ENCODE measurements around the gene HS3ST6.
A peak's percentile ranks its signal among the peaks of the same experiment; 100 is the strongest.
"Not testable (repeated sequence)": the region's sequence is repeated elsewhere in the genome, so short reads cannot be mapped to it uniquely, and the experiment has no call there.

The HS3ST6 gene

DNA sequence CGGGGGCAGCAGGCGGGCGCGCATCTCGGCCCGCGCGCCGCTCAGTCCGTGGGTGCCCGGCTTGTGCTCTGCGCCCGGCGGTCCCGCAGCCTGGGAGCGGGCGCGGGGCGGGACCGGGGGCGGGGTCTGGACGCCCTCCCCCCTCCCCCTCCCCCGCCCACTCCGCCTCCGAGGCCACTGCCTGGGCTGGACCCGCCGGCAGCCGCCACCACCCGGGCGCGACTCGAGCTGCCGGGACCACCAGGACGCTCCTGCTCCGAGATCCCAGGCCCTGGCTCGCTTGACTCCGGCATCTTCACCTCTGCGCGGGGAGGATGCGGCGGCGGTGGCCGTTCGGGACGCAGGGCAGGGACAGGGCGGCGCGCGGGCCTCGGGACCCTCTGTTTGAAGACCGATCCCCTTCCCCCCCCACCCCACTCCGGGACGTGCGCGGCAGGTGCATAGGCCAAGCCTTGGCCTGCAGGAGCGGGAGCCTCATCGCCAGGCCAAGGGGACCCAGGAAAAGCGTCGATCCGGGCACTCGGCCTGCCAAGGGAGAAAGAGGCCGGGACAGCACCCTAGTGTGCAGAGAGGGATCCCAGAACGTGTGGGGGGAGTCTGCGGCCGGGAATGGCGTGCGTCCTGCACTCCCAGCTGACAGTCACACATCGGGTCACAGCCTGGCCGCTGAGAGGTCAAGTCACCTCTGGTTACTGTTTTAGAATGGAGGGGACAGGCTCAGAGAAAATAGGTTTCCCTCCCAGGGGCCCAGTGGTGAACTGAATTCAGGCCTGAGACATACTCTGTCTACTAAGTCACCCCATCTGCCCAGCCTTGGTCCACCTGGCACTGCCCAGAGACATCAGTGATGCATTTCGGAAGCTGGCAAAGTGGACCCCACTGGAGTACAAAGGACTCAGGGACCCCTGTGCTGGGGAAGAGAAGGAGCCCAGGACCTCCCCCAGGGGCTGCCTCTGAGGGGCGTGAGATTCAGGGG lies at the start of gene HS3ST6:
Gene HS3ST6, minus strand, starts transcription at position 65 of the 976 bp plus-strand sequence. CDS start 92 bp downstream, outside the sequence.
- DNase-seq, result no peak

DNA sequence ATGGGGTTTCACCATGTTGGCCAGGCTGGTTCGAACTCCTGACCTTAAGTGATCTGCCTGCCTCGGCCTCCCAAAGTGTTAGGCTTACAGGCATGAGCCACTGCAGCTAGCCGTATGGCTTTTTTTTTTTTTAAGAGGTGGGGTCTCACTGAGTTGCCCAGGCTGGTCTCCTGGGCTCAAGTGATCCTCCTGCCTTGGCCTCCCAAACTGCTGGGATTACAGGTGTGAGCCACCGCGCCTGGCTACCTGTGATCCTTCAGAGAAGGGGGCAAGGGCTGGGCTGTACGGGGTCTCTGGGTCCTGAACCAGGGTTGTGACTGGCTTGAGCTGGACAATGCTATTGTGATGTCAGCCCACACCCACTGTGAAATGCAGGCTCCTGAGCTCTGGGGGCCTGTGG lies 48.2 kb upstream of the HS3ST6 start, which contains the start of gene RNF151:
Gene RNF151, plus strand, starts transcription at position 397 of the 400 bp plus-strand sequence. CDS start 26 bp downstream, outside the sequence.
- no peak for DNase-seq

DNA sequence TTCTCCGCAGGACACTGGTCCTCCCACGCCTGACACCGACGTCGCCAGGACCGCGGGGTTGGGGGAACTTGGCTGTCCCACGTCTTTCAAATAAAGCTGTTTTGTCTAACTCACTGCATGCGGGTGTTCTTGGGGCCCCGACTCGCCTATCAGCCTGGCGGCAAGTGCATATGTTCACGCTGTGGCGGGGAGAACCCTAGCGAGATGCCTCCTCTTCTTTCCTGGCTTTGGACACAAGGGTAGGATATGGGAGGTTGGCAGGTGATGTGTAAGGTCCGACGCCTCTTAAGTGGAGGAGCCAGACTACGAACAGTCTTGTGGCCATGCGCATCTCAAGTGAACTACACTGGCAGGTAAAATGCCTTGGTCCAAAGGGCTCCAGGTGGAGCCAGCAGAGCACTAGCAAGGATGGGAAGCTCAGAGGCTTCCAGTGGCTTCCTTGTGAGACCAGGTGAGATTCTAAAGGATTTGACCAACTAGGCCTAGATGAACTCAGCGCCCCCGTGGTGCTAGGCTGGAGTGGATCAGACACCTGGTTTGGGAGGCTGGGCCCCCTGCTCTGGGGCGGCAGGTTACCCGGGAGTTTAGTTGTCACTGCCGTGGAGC lies 47.3 kb upstream of the HS3ST6 start:
- no peak for DNase-seq

DNA sequence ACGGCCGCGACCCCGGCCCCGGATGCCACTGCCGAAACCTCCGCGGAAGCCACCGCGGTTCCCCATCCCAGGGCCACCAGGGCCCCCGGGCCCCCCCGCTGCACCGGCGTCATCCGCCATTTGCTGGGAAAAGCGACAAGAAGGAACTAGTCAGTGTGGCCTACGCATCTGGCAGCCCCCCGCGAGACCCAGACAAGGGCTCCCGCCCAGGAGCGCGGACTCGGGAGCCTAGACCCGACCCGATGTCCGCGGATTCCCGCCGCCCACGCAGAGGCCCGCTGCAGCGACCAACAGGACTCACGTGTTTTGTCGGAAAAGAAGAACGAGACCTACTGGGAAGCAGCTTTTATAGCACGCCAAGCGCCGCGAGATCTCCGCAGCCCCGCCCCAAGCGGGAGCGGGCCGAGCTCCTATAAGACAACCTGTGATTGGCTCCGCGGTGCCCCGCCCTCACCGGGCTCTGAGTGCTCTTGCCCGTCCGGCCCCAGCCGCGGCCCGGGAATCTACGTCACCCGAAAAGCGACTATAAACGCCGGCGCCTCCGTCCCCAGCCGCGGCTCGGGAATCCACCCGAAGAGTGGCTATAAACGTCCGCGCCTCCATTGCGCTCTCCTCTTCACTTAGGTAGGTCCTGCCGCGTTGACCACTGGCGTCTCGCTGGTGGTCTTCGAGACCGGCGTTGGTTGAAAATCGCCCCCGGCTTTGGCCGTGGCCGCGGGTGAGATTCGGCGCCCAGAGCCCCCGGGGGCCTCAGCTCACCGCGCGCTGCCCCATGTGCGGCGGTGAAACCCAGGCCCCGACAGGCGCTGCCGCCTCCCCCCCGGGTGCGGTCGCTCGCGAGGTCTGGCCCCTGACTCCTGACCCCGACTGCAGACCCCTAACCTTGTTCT lies 46.5 kb upstream of the HS3ST6 start, which contains the start of gene RPS2:
Gene RPS2, minus strand, starts transcription at position 321 of the 890 bp plus-strand sequence. Its CDS starts 201 bp downstream, at position 120.
- DNase-seq, result peak; percentile 72

DNA sequence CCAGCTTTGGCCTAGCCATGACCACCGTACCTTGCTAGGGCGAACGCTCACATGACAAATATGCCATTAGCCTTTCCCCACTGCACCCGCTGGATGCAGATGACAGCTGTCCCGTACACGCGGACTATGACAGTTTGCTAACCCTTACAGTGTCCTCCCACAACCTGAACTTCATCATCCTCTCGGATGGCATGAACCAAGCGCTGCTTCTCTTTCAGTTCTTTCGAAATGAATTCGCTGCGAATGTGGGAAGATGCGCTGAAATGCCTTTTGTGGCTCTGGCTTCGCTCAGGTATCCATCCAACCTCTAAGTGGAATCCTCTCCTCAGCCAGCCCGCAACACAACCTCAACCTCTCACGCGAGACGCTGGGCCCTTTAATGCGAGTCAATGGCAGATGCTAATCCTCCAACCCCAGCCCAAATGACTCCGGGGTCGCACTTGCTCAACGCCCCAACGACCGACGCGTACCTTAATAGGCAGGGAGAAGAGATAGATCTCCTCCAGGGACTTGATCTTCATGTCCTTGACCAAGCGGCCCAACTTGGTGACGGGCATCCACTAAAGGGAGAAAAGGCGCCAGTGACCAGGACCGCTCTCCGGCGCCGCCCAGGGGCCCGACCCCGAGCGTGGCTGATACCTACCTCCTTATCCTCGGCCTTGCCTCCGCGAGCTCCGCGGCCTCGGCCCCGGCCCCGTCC lies 45.7 kb upstream of the HS3ST6 start:
- DNase-seq, result no peak

DNA sequence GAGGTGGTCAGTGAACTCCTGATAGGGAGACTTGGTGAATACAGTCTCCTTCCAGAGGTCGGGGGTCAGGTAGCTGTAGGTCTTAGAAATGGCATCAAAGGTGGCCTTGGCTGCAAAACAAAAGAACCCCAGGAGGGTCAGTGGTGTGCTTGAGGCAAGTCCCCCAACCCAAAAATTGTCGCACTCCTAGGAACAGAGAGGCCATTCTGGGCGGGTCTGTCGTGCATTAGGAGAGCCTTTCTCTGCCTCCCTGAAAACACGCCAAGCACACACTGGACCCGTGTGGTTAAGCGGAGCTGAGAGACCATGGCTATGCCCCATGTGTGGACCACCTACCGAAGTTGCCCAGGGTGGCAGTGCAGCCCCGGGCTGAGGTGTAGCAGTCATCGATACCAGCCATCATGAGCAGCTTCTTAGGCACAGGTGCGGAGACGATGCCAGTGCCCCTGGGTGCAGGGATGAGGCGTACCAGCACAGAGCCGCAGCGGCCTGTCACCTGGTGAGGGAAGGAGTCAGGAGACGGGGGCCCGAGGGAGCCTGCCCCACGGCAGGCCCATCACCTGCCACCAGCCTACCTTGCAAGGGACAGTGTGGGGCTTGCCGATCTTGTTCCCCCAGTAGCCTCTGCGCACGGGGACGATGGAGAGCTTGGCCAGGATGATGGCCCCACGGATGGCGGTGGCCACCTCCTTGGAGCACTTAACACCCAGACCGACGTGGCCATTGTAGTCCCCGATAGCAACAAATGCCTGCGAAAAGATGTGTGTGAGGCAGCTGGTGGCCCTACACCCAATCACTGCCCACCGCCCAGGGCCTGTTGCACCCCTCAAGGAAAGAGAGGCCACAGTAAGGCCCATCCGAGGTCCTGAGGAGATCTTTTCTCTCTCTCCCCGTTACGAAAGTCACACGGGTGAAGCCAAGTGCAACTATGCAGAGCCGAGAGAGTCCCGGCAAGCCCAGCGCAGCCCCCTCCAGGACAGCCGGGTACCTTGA lies 44.2 kb upstream of the HS3ST6 start:
- DNase-seq, result not testable (repeated sequence)

DNA sequence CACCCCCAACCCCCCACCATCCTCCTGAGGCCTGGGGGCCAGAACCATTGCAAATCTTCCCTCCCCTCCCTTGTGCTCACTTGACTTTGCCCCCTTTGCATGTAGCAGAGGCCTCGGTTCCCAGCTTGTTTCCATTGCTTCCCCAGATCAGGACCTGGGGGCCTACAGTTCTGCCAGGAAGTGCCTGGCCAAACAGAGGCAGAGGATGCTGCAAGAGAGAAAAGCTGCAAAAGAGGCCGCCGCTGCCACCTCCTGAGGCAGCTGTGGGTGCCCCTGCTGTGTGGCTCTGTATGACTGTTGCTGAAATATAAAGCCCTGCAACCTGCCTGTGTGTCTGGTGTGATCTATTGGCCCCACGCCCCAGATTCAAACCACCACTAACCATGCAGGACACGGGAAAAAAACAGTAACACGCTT lies 43.4 kb upstream of the HS3ST6 start:
- DNase-seq, result no peak

DNA sequence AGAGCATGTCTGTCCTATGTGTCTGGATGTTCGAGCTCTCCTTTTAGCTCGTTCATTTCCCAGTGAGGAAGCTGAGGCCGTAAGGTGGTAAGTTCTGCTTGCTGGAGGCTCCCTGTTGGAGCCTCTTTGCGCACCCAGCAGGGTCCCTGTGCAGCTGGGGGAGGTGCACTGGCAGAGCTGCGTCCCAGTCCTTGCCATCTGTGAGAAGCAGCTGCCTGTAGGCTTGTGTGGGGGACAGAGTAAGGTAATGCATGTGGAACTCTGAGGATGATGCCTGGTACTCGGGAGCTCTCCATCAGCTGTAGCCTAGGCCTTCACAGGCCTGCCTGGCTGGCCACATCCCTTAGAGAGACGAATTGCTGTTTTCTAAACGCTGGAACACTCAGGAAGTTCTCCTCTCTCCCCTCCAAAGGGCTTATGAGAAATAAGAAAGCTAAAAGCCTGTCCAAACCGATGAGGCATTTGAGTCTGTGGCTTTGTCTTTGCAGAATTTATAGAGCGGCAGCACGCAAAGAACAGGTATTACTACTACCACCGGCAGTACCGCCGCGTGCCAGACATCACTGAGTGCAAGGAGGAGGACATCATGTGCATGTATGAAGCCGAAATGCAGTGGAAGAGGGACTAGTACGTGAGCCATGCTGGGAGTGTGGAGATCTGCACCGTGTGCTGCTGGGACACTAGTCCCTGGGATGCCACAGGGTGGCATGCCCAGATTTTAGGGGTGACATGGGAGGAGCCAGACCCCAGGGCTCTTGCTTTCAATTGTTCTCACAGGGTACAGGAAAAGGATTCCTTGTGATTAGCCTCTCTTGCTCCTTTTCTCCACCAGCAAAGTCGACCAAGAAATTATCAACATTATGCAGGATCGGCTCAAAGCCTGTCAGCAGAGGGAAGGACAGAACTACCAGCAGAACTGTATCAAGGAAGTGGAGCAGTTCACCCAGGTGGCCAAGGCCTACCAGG lies 42.7 kb upstream of the HS3ST6 start:
- no peak for DNase-seq

DNA sequence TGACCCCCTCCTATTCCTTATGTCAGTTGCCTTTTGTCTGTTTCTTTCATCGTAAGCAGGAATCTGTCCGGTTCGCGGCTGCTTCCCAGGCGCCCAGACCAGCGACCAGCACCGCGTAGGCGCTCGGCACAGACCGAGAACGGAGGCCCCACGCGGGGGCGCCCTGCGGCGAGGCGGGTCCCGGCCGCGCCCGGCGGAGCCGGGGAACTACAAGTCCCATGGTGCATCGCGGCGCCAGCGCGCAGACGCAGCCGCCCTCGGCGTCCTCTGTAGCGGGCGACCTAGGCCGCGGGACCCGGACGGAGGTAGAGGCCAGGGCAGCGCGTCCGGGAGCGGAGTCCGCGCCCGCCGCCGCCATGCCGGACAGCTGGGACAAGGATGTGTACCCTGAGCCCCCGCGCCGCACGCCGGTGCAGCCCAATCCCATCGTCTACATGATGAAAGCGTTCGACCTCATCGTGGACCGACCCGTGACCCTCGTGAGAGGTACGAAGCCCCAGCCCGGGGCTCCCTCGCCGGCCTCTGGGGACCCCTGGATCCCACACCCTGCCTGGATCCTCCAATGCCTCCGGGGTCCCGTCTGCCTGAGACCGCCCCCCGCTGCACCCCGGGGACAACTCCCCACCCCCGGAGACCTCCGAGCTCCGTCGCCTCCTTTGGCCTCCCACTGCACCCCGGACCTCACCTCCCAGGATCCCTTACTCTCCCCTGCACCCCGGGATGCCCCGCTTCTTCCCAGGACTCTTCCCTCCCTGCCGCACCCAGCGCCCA lies 41.2 kb upstream of the HS3ST6 start, which contains the start of gene NDUFB10:
Gene NDUFB10, plus strand, starts transcription at position 270 of the 771 bp plus-strand sequence. Its CDS starts 87 bp downstream, at position 357.
- peak; percentile 5 for DNase-seq

DNA sequence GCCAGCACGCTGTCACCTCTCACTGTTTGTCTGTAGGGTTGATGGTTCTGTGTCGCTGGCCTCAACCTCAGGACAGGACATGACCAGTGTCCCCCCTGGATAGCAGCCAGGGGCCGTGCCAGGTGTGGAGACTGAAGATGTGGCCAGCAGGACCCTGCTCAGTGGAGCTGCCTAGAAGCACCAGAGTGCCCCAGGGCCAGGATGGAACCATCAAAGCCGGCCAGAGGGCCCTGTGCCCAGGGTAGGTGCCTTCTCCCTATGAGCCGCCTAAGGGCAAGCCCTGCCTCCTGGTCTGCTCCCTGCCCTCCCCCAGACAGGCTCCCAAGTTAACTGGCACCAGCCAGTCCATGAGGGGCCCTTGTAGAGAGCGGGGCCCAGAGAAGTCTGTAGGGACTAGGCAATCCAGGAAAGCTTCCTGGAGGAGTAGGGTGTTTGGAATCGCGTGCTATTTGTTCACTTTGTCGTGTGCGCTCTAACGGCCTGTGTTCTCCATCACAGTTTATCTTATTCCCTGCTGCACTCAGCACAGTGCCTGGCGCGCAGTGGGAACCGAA lies 40.6 kb upstream of the HS3ST6 start:
- DNase-seq, result no peak

DNA sequence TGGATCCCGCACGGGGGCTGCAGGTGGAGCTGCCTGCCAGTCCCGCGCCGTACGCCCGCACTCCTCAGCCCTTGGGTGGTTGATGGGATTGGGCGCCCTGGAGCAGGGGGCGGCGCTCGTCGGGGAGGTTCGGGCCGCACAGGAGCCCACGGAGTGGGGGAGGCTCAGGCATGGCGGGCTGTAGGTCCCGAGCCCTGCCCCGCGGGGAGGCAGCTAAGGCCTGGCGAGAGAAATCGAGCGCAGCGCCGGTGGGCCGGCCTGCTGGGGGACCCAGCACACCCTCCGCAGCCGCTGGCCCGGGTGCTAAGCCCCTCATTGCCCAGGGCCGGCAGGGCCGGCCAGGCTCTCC lies 39.9 kb upstream of the HS3ST6 start:
- DNase-seq, result not testable (repeated sequence)

DNA sequence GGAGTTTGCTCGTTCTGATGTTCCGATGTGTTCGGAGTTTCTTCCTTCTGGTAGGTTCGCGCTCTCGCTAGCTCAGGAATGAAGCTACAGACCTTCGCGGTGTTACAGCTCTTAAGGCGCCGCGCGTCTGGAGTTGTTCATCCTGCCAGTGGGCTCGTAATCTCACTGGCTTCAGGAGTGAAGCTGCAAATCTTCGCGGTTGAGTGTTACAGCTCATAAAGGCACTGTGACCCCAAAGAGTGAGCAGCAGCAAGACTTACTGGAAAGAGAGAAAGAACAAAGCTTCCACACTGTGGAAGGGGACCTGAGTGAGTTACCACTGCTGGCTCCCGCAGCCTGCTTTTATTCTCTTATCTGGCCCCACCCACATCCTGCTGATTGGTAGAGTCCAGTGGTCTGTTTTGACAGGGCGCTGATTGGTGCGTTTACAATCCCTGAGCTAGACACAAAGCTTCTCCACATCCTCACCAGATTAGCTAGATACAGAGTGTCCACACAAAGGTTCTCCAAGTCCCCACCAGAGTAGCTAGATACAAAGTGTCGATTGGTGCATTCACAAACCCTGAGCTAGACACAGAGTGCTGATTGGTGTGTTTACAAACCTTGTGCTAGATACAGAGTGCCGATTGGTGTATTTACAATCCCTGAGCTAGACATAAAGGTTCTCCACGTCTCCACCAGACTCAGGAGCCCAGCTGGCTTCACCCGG lies 39.4 kb upstream of the HS3ST6 start:
- DNase-seq, result not testable (repeated sequence)

DNA sequence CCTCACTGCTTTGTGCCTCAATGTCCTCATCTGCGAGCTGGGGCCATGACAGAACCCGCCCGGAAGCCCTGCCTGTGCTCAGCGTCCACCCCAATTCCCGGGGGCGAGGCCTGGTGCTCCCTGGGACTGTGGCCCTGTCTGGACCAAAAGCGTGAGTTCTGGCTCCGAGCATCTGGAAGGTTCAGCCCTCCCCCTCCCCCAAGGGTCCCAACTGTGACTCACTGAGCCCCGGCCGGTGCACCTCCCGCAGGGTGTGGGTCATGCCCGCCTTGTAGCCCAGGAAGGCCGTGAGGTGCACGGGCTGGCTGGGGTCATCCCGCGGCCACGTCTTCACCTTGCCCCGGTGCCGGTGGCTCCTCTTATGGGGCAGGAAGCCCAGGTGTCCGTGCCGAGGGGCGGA lies 35.5 kb upstream of the HS3ST6 start:
- DNase-seq, result no peak

DNA sequence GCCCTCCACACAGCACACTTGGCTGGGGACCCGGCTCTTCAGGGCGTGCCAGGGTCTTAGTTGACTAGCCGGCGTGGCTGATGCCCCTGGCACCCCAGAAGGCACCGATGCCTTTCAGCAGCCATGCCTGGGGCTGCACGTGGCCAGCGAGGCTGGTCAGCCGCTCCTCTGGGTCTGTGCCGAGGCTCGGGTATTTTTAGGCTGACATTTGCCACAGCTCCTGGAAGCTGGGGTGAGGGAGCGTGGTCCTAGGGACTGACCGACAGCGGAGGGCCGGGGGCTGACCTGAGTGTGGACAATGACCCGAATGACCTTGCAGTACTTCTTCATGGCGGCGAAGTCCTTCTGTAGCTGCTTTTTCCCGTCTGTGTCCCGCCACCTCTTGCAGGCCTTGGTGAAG lies 32.3 kb upstream of the HS3ST6 start:
- DNase-seq, result no peak

DNA sequence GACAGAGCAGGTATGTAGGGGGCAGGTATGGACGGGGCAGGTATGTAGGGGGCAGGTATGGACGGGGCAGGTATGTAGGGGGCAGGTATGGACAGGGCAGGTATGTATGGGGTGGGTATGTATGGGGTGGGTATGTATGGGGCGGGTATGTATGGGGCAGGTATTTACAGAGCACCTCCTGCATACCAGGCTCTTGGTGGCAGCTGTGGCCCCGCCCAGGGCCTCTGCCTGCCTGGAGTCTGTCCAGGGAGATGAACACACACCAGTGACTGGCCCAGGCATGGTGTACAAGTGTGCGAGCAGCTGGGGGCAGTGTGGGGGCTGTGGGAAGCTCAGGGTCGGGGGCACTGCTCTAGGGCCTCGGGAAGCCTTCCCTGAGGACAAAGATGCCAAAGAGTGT lies 31.8 kb upstream of the HS3ST6 start:
- no peak for DNase-seq

DNA sequence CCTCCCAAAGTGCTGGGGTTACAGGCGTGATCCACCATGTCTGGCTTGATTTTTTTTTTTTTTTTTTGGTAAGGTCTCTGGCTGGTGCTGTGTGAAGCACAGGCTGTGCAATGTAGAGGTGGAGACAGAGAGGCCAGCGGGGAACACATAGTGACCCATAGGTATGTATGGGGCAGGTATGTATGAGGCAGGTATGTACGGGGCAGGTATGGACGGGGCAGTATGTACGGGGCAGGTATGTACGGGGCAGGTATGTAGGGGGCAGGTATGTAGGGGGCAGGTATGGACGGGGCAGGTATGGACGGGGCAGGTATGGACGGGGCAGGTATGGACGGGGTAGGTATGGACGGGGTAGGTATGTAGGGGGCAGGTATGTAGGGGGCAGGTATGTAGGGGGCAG lies 31.3 kb upstream of the HS3ST6 start:
- no peak for DNase-seq

DNA sequence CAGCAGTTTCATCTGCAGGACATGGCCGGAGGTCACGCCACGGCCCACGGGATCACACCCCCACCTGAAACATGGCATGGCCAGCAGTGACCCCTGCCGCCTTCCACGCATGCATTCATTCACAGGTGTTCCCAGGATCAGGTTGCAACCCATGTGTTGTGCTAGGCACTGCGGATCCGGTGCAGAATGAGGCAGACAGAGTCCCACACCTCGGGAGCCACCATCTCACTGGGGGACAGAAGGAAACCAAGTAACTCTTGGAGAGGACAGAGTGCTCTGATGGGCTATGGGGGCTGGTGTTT lies 29.1 kb upstream of the HS3ST6 start:
- DNase-seq, result no peak

Data from NCI-H1048 (cell line).